ENCODE results near the gene FLRT1.
A peak's percentile ranks its signal among the peaks of the same experiment; 100 is the strongest.

FLRT1 gene

DNA sequence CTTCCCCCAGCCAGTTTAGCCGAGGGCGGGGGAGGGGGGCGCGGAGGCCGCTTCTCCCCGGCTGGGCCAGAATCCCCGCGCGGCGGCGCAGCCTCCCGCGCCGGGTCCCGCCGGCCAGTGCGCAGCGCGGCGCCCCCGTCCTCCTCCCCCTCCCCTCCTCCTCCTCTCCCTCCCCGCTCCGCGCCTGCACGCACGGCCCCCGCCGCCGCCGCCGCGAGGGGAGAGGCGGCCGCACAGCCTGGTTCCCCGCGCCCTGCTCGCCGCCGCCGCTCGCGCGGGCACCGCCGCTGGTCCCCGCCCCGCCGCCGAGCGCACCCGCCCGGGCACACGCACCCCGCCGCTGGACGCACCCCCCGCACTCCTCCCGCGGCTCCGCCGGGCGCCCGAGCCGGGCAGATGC, at the start of gene FLRT1:
TSS of gene FLRT1 (plus strand) at position 356 of the 400 bp plus-strand sequence. CDS start 80,337 bp downstream, outside the sequence.
- Histone ChIP-seq H3K27ac (ENCODE audit: low read depth in 2 of 2, low read length in 2 of 2) (no peak within 1 kb of the TSS), H3K4me3 (ENCODE audit: low read length in 2 of 2) (peak within 1 kb of the TSS in 1 of 2 donors; percentile 26), H3K4me1 (ENCODE audit: control insufficient read depth in 2 of 2, insufficient read depth in 2 of 2, low read length in 2 of 2) (peaks cover 0 to 4% of the 10 kb centered on the region in 2 donors)

GRCh38 chr11:63986156-63986931, 49.4 kb upstream of the FLRT1 start, which contains the start of gene OTUB1:
TSS of gene OTUB1 (plus strand) at chr11:63986438. CDS start at chr11:63986457, 19 bp downstream.
- Histone ChIP-seq H3K27ac (ENCODE audit: low read depth in 2 of 2, low read length in 2 of 2) (peak within 1 kb of the TSS; percentile 78 to 83), H3K9me3 (ENCODE audit: control insufficient read depth in 2 of 2, low read length in 2 of 2) (no peaks in the 10 kb centered on the region), H3K4me1 (ENCODE audit: control insufficient read depth in 2 of 2, insufficient read depth in 2 of 2, low read length in 2 of 2) (peaks cover 10 to 19% of the 10 kb centered on the region in 2 donors), H3K27me3 (ENCODE audit: control insufficient read depth in 2 of 2, insufficient read depth in 2 of 2, low read length in 2 of 2) (no peaks in the 10 kb centered on the region), H3K36me3 (ENCODE audit: control insufficient read depth in 2 of 2, insufficient read depth in 2 of 2, low read length in 2 of 2) (peaks cover 7 to 13% of the 10 kb centered on the region in 2 donors), H3K4me3 (ENCODE audit: low read length in 2 of 2) (peak within 1 kb of the TSS; percentile 87 to 92), H3K9ac (ENCODE audit: low read depth in 1 of 2, low read length in 2 of 2) (peak within 1 kb of the TSS; percentile 73 to 77)

More for the DNA sequence above, at the start of gene FLRT1:
- Histone ChIP-seq H3K27me3 (ENCODE audit: control insufficient read depth in 2 of 2, insufficient read depth in 2 of 2, low read length in 2 of 2) (peaks cover 17 to 21% of the 10 kb centered on the region in 2 donors), H3K36me3 (ENCODE audit: control insufficient read depth in 2 of 2, insufficient read depth in 2 of 2, low read length in 2 of 2) (no peaks in the 10 kb centered on the region), H3K9me3 (ENCODE audit: control insufficient read depth in 2 of 2, low read length in 2 of 2) (no peaks in the 10 kb centered on the region), H3K9ac (ENCODE audit: low read depth in 1 of 2, low read length in 2 of 2) (no peak within 1 kb of the TSS)

DNA sequence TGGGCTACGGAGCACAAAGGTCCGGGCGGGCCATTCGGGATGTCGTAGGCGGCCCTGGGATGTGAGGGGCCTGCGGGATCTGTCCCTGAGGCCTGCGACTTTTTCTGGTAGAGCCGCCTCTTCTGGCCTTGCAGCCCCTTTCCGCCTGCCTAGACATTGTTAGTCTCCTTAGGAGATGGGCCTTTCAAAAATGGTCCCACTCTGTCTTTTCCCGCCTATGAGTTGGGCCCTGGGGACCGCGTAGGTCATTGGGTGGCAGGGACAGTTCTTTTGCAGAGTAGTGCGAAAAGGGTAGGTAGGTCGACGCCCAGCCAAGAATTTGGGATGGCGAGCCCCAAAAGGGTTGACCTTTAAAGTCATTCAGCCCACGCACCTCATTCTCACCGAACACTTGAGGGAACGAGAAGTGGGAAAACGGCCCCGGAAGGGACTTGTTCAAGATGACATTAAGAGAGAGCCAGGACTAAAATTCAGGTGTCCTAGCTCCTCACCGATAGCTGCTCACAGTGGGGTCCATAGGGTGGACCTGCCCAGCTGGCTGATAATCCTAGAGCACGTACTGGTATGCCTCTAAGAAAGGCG, 48.7 kb upstream of the FLRT1 start:
- H3K27me3 ChIP-seq (ENCODE audit: control insufficient read depth in 2 of 2, insufficient read depth in 2 of 2, low read length in 2 of 2), result no peaks in the 10 kb centered on the region
- peaks cover 7 to 17% of the 10 kb centered on the region in 2 donors for H3K36me3 ChIP-seq (ENCODE audit: control insufficient read depth in 2 of 2, insufficient read depth in 2 of 2, low read length in 2 of 2)
- H3K9ac ChIP-seq (ENCODE audit: low read depth in 1 of 2, low read length in 2 of 2), result peak overlapping the region; percentile 73 to 77
- H3K27ac ChIP-seq (ENCODE audit: low read depth in 2 of 2, low read length in 2 of 2), result no peak overlapping the region
- peaks cover 10 to 19% of the 10 kb centered on the region in 2 donors for H3K4me1 ChIP-seq (ENCODE audit: control insufficient read depth in 2 of 2, insufficient read depth in 2 of 2, low read length in 2 of 2)
- no peaks in the 10 kb centered on the region for H3K9me3 ChIP-seq (ENCODE audit: control insufficient read depth in 2 of 2, low read length in 2 of 2)
- peak overlapping the region; percentile 87 to 92 for H3K4me3 ChIP-seq (ENCODE audit: low read length in 2 of 2)

GRCh38 chr11:63991558-63991957, 44.2 kb upstream of the FLRT1 start:
- no peaks in the 10 kb centered on the region for H3K9me3 ChIP-seq (ENCODE audit: control insufficient read depth in 2 of 2, low read length in 2 of 2)
- no peak overlapping the region for H3K27ac ChIP-seq (ENCODE audit: low read depth in 2 of 2, low read length in 2 of 2)
- H3K36me3 ChIP-seq (ENCODE audit: control insufficient read depth in 2 of 2, insufficient read depth in 2 of 2, low read length in 2 of 2), result peaks cover 13 to 40% of the 10 kb centered on the region in 2 donors
- no peak overlapping the region for H3K4me3 ChIP-seq (ENCODE audit: low read length in 2 of 2)
- H3K27me3 ChIP-seq (ENCODE audit: control insufficient read depth in 2 of 2, insufficient read depth in 2 of 2, low read length in 2 of 2), result no peaks in the 10 kb centered on the region
- no peak overlapping the region for H3K9ac ChIP-seq (ENCODE audit: low read depth in 1 of 2, low read length in 2 of 2)
- peaks cover 10 to 11% of the 10 kb centered on the region in 2 donors for H3K4me1 ChIP-seq (ENCODE audit: control insufficient read depth in 2 of 2, insufficient read depth in 2 of 2, low read length in 2 of 2)

DNA sequence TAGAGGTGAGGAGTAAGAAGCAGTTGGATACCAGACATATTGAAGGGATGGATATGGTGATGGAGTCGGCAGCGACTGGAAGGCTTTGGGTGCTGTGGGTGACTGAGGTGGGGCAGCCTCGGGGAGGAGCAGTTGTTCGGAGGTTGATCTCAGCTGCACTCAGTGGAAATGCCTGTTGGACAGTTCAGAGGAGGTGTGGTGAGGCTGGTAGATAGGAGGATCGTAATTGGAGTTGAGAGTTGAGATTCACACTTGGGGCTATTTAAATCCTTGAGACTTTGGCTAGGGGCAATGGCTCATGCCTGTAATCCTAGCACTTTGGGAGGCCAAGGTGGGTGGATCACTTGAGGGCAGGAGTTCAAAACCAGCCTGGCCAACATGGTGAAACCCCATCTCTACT, 42.6 kb upstream of the FLRT1 start:
- Histone ChIP-seq H3K27me3 (ENCODE audit: control insufficient read depth in 2 of 2, insufficient read depth in 2 of 2, low read length in 2 of 2) (no peaks in the 10 kb centered on the region), H3K36me3 (ENCODE audit: control insufficient read depth in 2 of 2, insufficient read depth in 2 of 2, low read length in 2 of 2) (peaks cover 24 to 49% of the 10 kb centered on the region in 2 donors), H3K9ac (ENCODE audit: low read depth in 1 of 2, low read length in 2 of 2) (no peak overlapping the region), H3K4me1 (ENCODE audit: control insufficient read depth in 2 of 2, insufficient read depth in 2 of 2, low read length in 2 of 2) (no peaks in the 10 kb centered on the region), H3K9me3 (ENCODE audit: control insufficient read depth in 2 of 2, low read length in 2 of 2) (no peaks in the 10 kb centered on the region), H3K27ac (ENCODE audit: low read depth in 2 of 2, low read length in 2 of 2) (no peak overlapping the region), H3K4me3 (ENCODE audit: low read length in 2 of 2) (no peak overlapping the region)

DNA sequence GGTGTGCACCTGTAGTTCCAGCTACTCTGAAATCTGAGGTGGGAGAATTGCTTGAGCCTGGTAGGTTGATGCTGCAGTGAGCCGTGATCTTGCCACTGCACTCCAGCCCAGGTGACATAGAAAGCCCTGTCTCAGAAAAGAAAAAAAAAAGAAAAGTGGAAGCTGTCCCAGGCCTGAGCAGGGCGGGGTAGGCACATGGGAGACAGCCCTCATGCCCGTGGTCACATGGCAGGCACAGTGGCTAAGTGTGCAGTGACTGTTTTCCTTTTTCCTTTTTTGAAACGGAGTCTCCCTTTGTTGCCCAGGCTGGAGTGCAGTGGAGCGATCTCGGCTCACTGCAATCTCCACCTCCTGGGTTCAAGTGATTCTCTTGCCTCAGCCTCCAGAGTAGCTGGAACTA, 41.7 kb upstream of the FLRT1 start:
- Histone ChIP-seq H3K4me1 (ENCODE audit: control insufficient read depth in 2 of 2, insufficient read depth in 2 of 2, low read length in 2 of 2) (peaks cover 1 to 2% of the 10 kb centered on the region in 2 donors), H3K9me3 (ENCODE audit: control insufficient read depth in 2 of 2, low read length in 2 of 2) (no peaks in the 10 kb centered on the region), H3K4me3 (ENCODE audit: low read length in 2 of 2) (no peak overlapping the region), H3K9ac (ENCODE audit: low read depth in 1 of 2, low read length in 2 of 2) (no peak overlapping the region), H3K27me3 (ENCODE audit: control insufficient read depth in 2 of 2, insufficient read depth in 2 of 2, low read length in 2 of 2) (no peaks in the 10 kb centered on the region), H3K27ac (ENCODE audit: low read depth in 2 of 2, low read length in 2 of 2) (no peak overlapping the region), H3K36me3 (ENCODE audit: control insufficient read depth in 2 of 2, insufficient read depth in 2 of 2, low read length in 2 of 2) (peaks cover 22 to 42% of the 10 kb centered on the region in 2 donors)

GRCh38 chr11:63996512-63996911, 39.2 kb upstream of the FLRT1 start:
- peaks cover 19 to 35% of the 10 kb centered on the region in 2 donors for H3K36me3 ChIP-seq (ENCODE audit: control insufficient read depth in 2 of 2, insufficient read depth in 2 of 2, low read length in 2 of 2)

GRCh38 chr11:63997104-63997700, 38.5 kb upstream of the FLRT1 start:
- H3K4me1 ChIP-seq (ENCODE audit: control insufficient read depth in 2 of 2, insufficient read depth in 2 of 2, low read length in 2 of 2), result peaks cover 12 to 17% of the 10 kb centered on the region in 2 donors
- no peaks in the 10 kb centered on the region for H3K27me3 ChIP-seq (ENCODE audit: control insufficient read depth in 2 of 2, insufficient read depth in 2 of 2, low read length in 2 of 2)
- H3K4me3 ChIP-seq (ENCODE audit: low read length in 2 of 2), result no peak overlapping the region
- H3K9me3 ChIP-seq (ENCODE audit: control insufficient read depth in 2 of 2, low read length in 2 of 2), result no peaks in the 10 kb centered on the region
- no peak overlapping the region for H3K27ac ChIP-seq (ENCODE audit: low read depth in 2 of 2, low read length in 2 of 2)
- H3K36me3 ChIP-seq (ENCODE audit: control insufficient read depth in 2 of 2, insufficient read depth in 2 of 2, low read length in 2 of 2), result peaks cover 19 to 34% of the 10 kb centered on the region in 2 donors
- H3K9ac ChIP-seq (ENCODE audit: low read depth in 1 of 2, low read length in 2 of 2), result no peak overlapping the region

More at GRCh38 chr11:63996512-63996911, 39.2 kb upstream of the FLRT1 start:
- Histone ChIP-seq H3K4me3 (ENCODE audit: low read length in 2 of 2) (no peak overlapping the region), H3K9ac (ENCODE audit: low read depth in 1 of 2, low read length in 2 of 2) (no peak overlapping the region), H3K4me1 (ENCODE audit: control insufficient read depth in 2 of 2, insufficient read depth in 2 of 2, low read length in 2 of 2) (peaks cover 10 to 17% of the 10 kb centered on the region in 2 donors), H3K27me3 (ENCODE audit: control insufficient read depth in 2 of 2, insufficient read depth in 2 of 2, low read length in 2 of 2) (no peaks in the 10 kb centered on the region), H3K9me3 (ENCODE audit: control insufficient read depth in 2 of 2, low read length in 2 of 2) (no peaks in the 10 kb centered on the region), H3K27ac (ENCODE audit: low read depth in 2 of 2, low read length in 2 of 2) (no peak overlapping the region)

- Histone ChIP-seq H3K9ac (ENCODE audit: low read depth in 1 of 2, low read length in 2 of 2) (no peak overlapping the region), H3K27ac (ENCODE audit: low read depth in 2 of 2, low read length in 2 of 2) (no peak overlapping the region), H3K4me3 (ENCODE audit: low read length in 2 of 2) (no peak overlapping the region), H3K9me3 (ENCODE audit: control insufficient read depth in 2 of 2, low read length in 2 of 2) (no peaks in the 10 kb centered on the region), H3K36me3 (ENCODE audit: control insufficient read depth in 2 of 2, insufficient read depth in 2 of 2, low read length in 2 of 2) (peaks cover 19 to 33% of the 10 kb centered on the region in 2 donors), H3K27me3 (ENCODE audit: control insufficient read depth in 2 of 2, insufficient read depth in 2 of 2, low read length in 2 of 2) (no peaks in the 10 kb centered on the region), H3K4me1 (ENCODE audit: control insufficient read depth in 2 of 2, insufficient read depth in 2 of 2, low read length in 2 of 2) (peaks cover 12 to 17% of the 10 kb centered on the region in 2 donors)
These were observed 37.9 kb upstream of the FLRT1 start for GRCh38 chr11:63997801-63998337.

All from mucosa of rectum (tissue), 2 donors.